B cell (primary cell): ENCODE measurements around the gene PGM2. TPM values are rescaled to one million over a fixed set of nuclear protein-coding genes. Genes with fewer than 3 reads are reported as not detected.

Experiments
- ATAC-seq: fragments of 200-7000 bp; cut with Tn5 transposase; one replicate; pipeline ENCODE4 v1.10.0; 2021; ENCODE audit warnings: low read depth, mild to moderate bottlenecking, moderate number of reproducible peaks, moderate library complexity
- CTCF ChIA-PET: fragments of 350-600 bp; sonication (Branson Sonifier 250); formaldehyde crosslinking; loops from one replicate; lab custom pipeline; 2021; ENCODE audit warnings: antibody characterized with exemption, inconsistent platforms; lab: Charles Lee
- POLR2A ChIA-PET: fragments of 350-600 bp; sonication (Branson Sonifier 250); formaldehyde crosslinking; loops from one replicate; lab custom pipeline; 2021; ENCODE audit warnings: antibody characterized with exemption; lab: Charles Lee
- DNase-seq: peaks from one replicate; pipeline ENCODE4 v3.0.0; 2013
- H2AFZ ChIP-seq: 2 replicates; pipeline ENCODE4 v1.6.1; 2012; ENCODE audit warnings: mild to moderate bottlenecking, low read depth, low read length; ENCODE audit not compliant: insufficient read depth, poor library complexity, severe bottlenecking
- H3K27ac ChIP-seq, 2 donors: 1 replicate in 1 of 2; 2 replicates in 1 of 2; pipeline ENCODE4 v1.5.1; 2012 to 2013; ENCODE audit warnings: low read length in 2 of 2, mild to moderate bottlenecking in 2 of 2, moderate library complexity in 1 of 2
- H3K27me3 ChIP-seq, 4 experiments: fragments of 200-600 bp in 1 of 4; sonication (generic) in 1 of 4; replicated peaks in 1 of 4; 1 replicate in 2 of 4; 2 replicates in 2 of 4; pipeline versions ENCODE4 v1.6.1 to v1.7.0; 2013 to 2016; ENCODE audit warnings: low read length in 3 of 4, mild to moderate bottlenecking in 2 of 4, mixed read lengths in 1 of 4, moderate library complexity in 1 of 4; ENCODE audit not compliant: insufficient read depth in 4 of 4, control insufficient read depth in 3 of 4; ENCODE audit errors: control extremely low read depth in 1 of 4
- H3K36me3 ChIP-seq, 2 experiments: replicated peaks in 1 of 2; 1 replicate in 1 of 2; 2 replicates in 1 of 2; pipeline versions ENCODE4 v1.6.1 to v1.7.1; 2013; ENCODE audit warnings: low read length in 1 of 2; ENCODE audit not compliant: insufficient read depth in 2 of 2, control insufficient read depth in 1 of 2; ENCODE audit errors: control extremely low read depth in 1 of 2, extremely low read depth in 1 of 2
- H3K4me1 ChIP-seq, 2 donors: fragments of 200-600 bp in 1 of 2; sonication (generic) in 1 of 2; 1 replicate in 1 of 2; 2 replicates in 1 of 2; pipeline versions ENCODE4 v1.5.1 to v1.6.1; 2013 to 2017; ENCODE audit warnings: low read length in 2 of 2; ENCODE audit not compliant: control insufficient read depth in 2 of 2, insufficient read depth in 2 of 2
- H3K4me2 ChIP-seq: replicated peaks from 2 replicates; pipeline ENCODE3; 2012; ENCODE audit warnings: mild to moderate bottlenecking, low read depth, low read length; ENCODE audit not compliant: poor library complexity, severe bottlenecking
- H3K4me3 ChIP-seq, 5 experiments: fragments of 200-600 bp in 1 of 5; sonication (generic) in 1 of 5; 1 replicate in 3 of 5; 2 replicates in 2 of 5; pipeline versions ENCODE4 v1.5.1 to v1.7.0; 2011 to 2016; ENCODE audit warnings: low read length in 4 of 5, mild to moderate bottlenecking in 4 of 5, low read depth in 2 of 5, control low read depth in 1 of 5, moderate library complexity in 1 of 5; ENCODE audit not compliant: insufficient read depth in 1 of 5; ENCODE audit errors: control extremely low read depth in 1 of 5, extremely low read depth in 1 of 5
- H3K79me2 ChIP-seq: fragments of 200-600 bp; sonication (generic); one replicate; pipeline ENCODE4 v1.6.0; 2016; ENCODE audit warnings: low read length; ENCODE audit not compliant: control insufficient read depth, insufficient read depth
- H3K9ac ChIP-seq: fragments of 200-600 bp; sonication (generic); 2 replicates; pipeline ENCODE4 v1.6.1; 2017; ENCODE audit warnings: mild to moderate bottlenecking, low read length, moderate library complexity
- H3K9me3 ChIP-seq, 3 donors: one replicate each; pipeline versions ENCODE4 v1.6.1 to v1.7.1; 2013; ENCODE audit warnings: low read length in 2 of 3; ENCODE audit not compliant: control insufficient read depth in 2 of 3, insufficient read depth in 1 of 3; ENCODE audit errors: control extremely low read depth in 1 of 3
- H4K20me1 ChIP-seq: 2 replicates; pipeline ENCODE4 v1.6.0; 2012; ENCODE audit warnings: mild to moderate bottlenecking, low read length; ENCODE audit not compliant: insufficient read depth, control insufficient read depth, poor library complexity, severe bottlenecking
- H3K27ac Mint-ChIP-seq: one replicate; pipeline ENCODE4 v1.8.0; 2021; ENCODE audit warnings: mixed read lengths
- H3K27me3 Mint-ChIP-seq: one replicate; pipeline ENCODE4 v1.8.0; 2021; ENCODE audit warnings: mixed read lengths
- H3K4me1 Mint-ChIP-seq: one replicate; pipeline ENCODE4 v1.8.0; 2021; ENCODE audit warnings: mixed read lengths
- H3K4me3 Mint-ChIP-seq: one replicate; pipeline ENCODE4 v1.8.0; 2021; ENCODE audit warnings: mixed read lengths
- H3K9me3 Mint-ChIP-seq: one replicate; pipeline ENCODE4 v1.8.0; 2022; ENCODE audit warnings: mixed read lengths; ENCODE audit not compliant: insufficient read depth
- CTCF ChIP-seq: fragments of 200-600 bp; IDR thresholded peaks from one replicate; pipeline ENCODE4 v1.8.0; 2022; ENCODE audit warnings: antibody characterized with exemption, mild to moderate bottlenecking
- EZH2 ChIP-seq: IDR thresholded peaks from 2 replicates; pipeline ENCODE4 v1.6.1; 2012; ENCODE audit warnings: borderline replicate concordance, low read depth, mild to moderate bottlenecking, moderate library complexity, low read length; ENCODE audit not compliant: insufficient read depth, poor library complexity, severe bottlenecking
- WGBS: methylation state at CpG from one replicate; pipeline ENCODE4 v1.1.5; 2013; ENCODE audit warnings: missing lambda C conversion rate; ENCODE audit not compliant: insufficient coverage; 5-methylcytosine and 5-hydroxymethylcytosine counted together
- intact Hi-C: fragments of 100-400 bp; cut with micrococcal nuclease; formaldehyde crosslinking; loops from one replicate; pipeline ENCODE4 v1.10.0; 2022
- polyA plus RNA-seq: library from polyadenylated mRNA; depleted of rRNA; stranded (reverse); fragments of >200 nt; gene quantifications from 2 replicates; pipeline ENCODE4 v1.2.3, GENCODE V29; 2012
- total RNA-seq, 2 donors: library from RNA; stranded (reverse); fragments of 120-200 nt in 1 of 2; gene quantifications; 1 replicate in 1 of 2; 2 replicates in 1 of 2; pipeline versions ENCODE4 v1.2.3 to v1.2.4, GENCODE V29; 2013 to 2022

The PGM2 gene
- total and polyA plus RNA-seq, 2 donors (not counting 1 experiment from before 2014, with no cell fraction given) = 5.3 to 20.9 TPM

- H2AFZ ChIP-seq = no peak overlapping the region
- no peak overlapping the region for H3K4me2 ChIP-seq
- no peak overlapping the region for H3K27ac ChIP-seq
- Mint-ChIP-seq H3K4me1 (no peaks in the 10 kb centered on the region), H3K27ac (no peak overlapping the region), H3K9me3 (no peaks in the 10 kb centered on the region), H3K27me3 (no peaks in the 10 kb centered on the region), H3K4me3 (no peak overlapping the region)
- CTCF ChIA-PET = no interaction called here
- no peak for DNase-seq
- H3K4me3 ChIP-seq = no peak overlapping the region
- no peaks in the 10 kb centered on the region for H3K79me2 ChIP-seq
- H3K27me3 ChIP-seq = no peaks in the 10 kb centered on the region
- 94% methylated on average over 2 of the region's 4 CpGs for WGBS
- no peaks in the 10 kb centered on the region for H4K20me1 ChIP-seq
- H3K4me1 ChIP-seq = no peaks in the 10 kb centered on the region
- TF ChIP-seq CTCF = no peak
- TF ChIP-seq EZH2 = no peak
- H3K36me3 ChIP-seq = peaks cover 16 to 51% of the 10 kb centered on the region in 2 experiments
- intact Hi-C loops = no loop called here
- H3K9me3 ChIP-seq = no peaks in the 10 kb centered on the region
- POLR2A ChIA-PET = no interaction called here
- H3K9ac ChIP-seq = no peak overlapping the region
- no peak for ATAC-seq
Observed at GRCh38 chr4:37845201-37845600, 18.7 kb downstream of the PGM2 start.

GRCh38 chr4:37847311-37847884 is 20.9 kb downstream of the PGM2 start:
- Histone ChIP-seq H3K9me3 (no peaks in the 10 kb centered on the region), H2AFZ (no peak overlapping the region), H4K20me1 (no peaks in the 10 kb centered on the region), H3K4me3 (no peak overlapping the region), H3K4me2 (no peak overlapping the region), H3K9ac (no peak overlapping the region), H3K27ac (no peak overlapping the region), H3K27me3 (no peaks in the 10 kb centered on the region), H3K36me3 (peaks cover 10 to 39% of the 10 kb centered on the region in 2 experiments), H3K4me1 (peaks cover 6 to 10% of the 10 kb centered on the region in 2 donors), H3K79me2 (peaks cover 2% of the 10 kb centered on the region)
- TF ChIP-seq CTCF (no peak), EZH2 (no peak)
- H3K27me3 Mint-ChIP-seq = no peaks in the 10 kb centered on the region
- ATAC-seq (no peak), DNase-seq (no peak)
- H3K4me1 Mint-ChIP-seq = peaks cover 8% of the 10 kb centered on the region
- WGBS = 93% methylated on average over 3 of the region's 5 CpGs
- no peak overlapping the region for H3K27ac Mint-ChIP-seq
- intact Hi-C loops = no loop called here
- POLR2A ChIA-PET = no interaction called here
- H3K4me3 Mint-ChIP-seq = no peak overlapping the region
- CTCF ChIA-PET = interaction anchor here (0.8 kb wide), 1 partner anchor 332 kb away, joined by 4 read pairs; no protein-coding TSS in a partner anchor
- H3K9me3 Mint-ChIP-seq = no peaks in the 10 kb centered on the region
